K562 (cell line): Measurements from ENCODE around the gene PAQR7. TPM values are rescaled to one million over a fixed set of nuclear protein-coding genes. Genes with fewer than 3 reads are reported as not detected.

Experiments used
- ARID1B ChIP-seq: fragments of 450-650 bp; IDR thresholded peaks from 2 replicates; pipeline ENCODE4 v1.6.1; 2016; ENCODE audit warnings: antibody characterized with exemption, mild to moderate bottlenecking, inconsistent platforms
- BRD9 ChIP-seq: fragments of 450-650 bp; IDR thresholded peaks from 2 replicates; pipeline ENCODE4 v1.6.1; 2018; ENCODE audit warnings: low read depth; ENCODE audit not compliant: partially characterized antibody
- CBFA2T3 ChIP-seq: fragments of 450-650 bp; IDR thresholded peaks from 2 replicates; pipeline ENCODE4 v1.6.1; 2017
- DDX20 ChIP-seq: fragments of 450-650 bp; IDR thresholded peaks from 2 replicates; pipeline ENCODE4 v1.6.1; 2016; ENCODE audit warnings: missing genetic modification characterization, low read depth, mild to moderate bottlenecking, missing compliant biosample characterization, moderate library complexity
- FOXK2 ChIP-seq, 2 experiments: fragments of 450-650 bp; IDR thresholded peaks in 1 of 2; conservative IDR thresholded peaks in 1 of 2; 2 replicates each; pipeline ENCODE4 v1.6.1; 2016; ENCODE audit warnings: low read depth in 2 of 2, mild to moderate bottlenecking in 1 of 2
- PHF8 ChIP-seq: fragments of 200-600 bp; sonication (generic); IDR thresholded peaks from 2 replicates; pipeline ENCODE4 v1.6.1; 2012; ENCODE audit warnings: mixed run types, mild to moderate bottlenecking, inconsistent platforms, low read length, moderate library complexity, borderline replicate concordance
- RBM34 ChIP-seq: fragments of 200-400 bp; formaldehyde crosslinking; IDR thresholded peaks from 2 replicates; pipeline ENCODE4 v1.6.1; 2018; ENCODE audit warnings: low read length, borderline replicate concordance; ENCODE audit not compliant: insufficient read depth
- SMARCE1 ChIP-seq: fragments of 450-650 bp; IDR thresholded peaks from 2 replicates; pipeline ENCODE4 v1.7.1; 2016; ENCODE audit warnings: mild to moderate bottlenecking
- TAL1 ChIP-seq: fragments of 450-650 bp; IDR thresholded peaks from 2 replicates; pipeline ENCODE4 v1.6.1; 2016; ENCODE audit warnings: mild to moderate bottlenecking
- polyA plus RNA-seq, 8 experiments: library from polyadenylated mRNA; depleted of rRNA in 4 of 8; stranded (reverse) in 5 of 8; unstranded in 3 of 8; fragments of >200 nt; fragmentation: Nextera tagmentation in 2 of 8; fragmentation: Illumina TruSeq in 1 of 8; extraction: Ambion mirVana in 2 of 8; extraction: Trizol in 1 of 8; gene quantifications; 2 replicates each; pipeline versions ENCODE4 v1.2.1 to v1.2.3, GENCODE V29; 2011 to 2014; ENCODE audit warnings: inconsistent platforms in 1 of 8, missing spikeins in 1 of 8
- total RNA-seq, 7 experiments: library from RNA; depleted of rRNA in 6 of 7; stranded (reverse); fragments of >200 nt in 6 of 7; fragmentation: Illumina TruSeq in 2 of 7; extraction: Trizol in 2 of 7; gene quantifications; 2 replicates each; pipeline versions ENCODE4 v1.2.1 to v1.2.3, GENCODE V29; 2011 to 2021; ENCODE audit warnings: low replicate concordance in 1 of 7
- TF ChIP-seq, protein P1 (sequence below): sonication (generic); IDR thresholded peaks from 2 replicates; pipeline ENCODE4 v1.6.1; 2016
- TF ChIP-seq, protein P2 (sequence below): fragments of 450-650 bp; IDR thresholded peaks from 2 replicates; pipeline ENCODE4 v1.6.1; 2016; ENCODE audit warnings: antibody characterized with exemption
- TF ChIP-seq, protein P3 (sequence below): fragments of 450-650 bp; IDR thresholded peaks from 2 replicates; pipeline ENCODE4 v1.6.1; 2016; ENCODE audit warnings: low read depth

PAQR7 gene
- total and polyA plus RNA-seq, 9 of the 15 experiments (the other 6 are each of a cell fraction or from before 2014, with no cell fraction given): 1.1 to 5.2 (median 2.6) TPM

DNA sequence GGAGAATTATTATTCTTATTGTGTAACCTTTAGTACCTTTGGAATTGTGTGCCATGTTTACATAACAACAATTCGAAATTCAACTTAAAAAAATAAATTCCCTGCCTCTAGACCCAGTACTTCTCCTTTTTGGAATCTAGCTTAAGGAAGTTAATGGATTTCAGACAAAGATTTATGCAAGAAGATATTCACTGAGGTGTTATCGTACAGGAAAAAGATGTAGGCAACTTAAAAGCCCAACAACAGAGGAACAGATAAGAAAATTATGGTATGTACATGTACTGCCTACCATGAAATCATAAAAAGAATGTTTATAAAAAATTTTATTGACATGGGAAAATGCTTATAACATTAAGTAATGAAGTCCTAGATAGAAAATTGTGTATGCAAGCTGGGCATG lies 48.9 kb upstream of the PAQR7 start (continued):
- TF ChIP-seq, protein P1, sequence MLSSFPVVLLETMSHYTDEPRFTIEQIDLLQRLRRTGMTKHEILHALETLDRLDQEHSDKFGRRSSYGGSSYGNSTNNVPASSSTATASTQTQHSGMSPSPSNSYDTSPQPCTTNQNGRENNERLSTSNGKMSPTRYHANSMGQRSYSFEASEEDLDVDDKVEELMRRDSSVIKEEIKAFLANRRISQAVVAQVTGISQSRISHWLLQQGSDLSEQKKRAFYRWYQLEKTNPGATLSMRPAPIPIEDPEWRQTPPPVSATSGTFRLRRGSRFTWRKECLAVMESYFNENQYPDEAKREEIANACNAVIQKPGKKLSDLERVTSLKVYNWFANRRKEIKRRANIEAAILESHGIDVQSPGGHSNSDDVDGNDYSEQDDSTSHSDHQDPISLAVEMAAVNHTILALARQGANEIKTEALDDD: no peak
- TF ChIP-seq ARID1B (peak; percentile 74), DDX20 (tag) (no peak), TAL1 (peak; percentile 21; the same call in 1 of the 2 replicates), RBM34 (no peak), CBFA2T3 (peak; percentile 41; the same call in 1 of the 2 replicates), SMARCE1 (peak; percentile 80), FOXK2 (conservative IDR thresholded peaks at IDR 0.05 in 1 of 2, IDR thresholded peaks at IDR 0.05 in 1 of 2; ENCODE audit: low read depth in 2 of 2) (peak in 1 of 2 experiments; percentile 49; a peak in 1 of 4 replicates), PHF8 (no peak), BRD9 (no peak)
- TF ChIP-seq, protein P2, sequence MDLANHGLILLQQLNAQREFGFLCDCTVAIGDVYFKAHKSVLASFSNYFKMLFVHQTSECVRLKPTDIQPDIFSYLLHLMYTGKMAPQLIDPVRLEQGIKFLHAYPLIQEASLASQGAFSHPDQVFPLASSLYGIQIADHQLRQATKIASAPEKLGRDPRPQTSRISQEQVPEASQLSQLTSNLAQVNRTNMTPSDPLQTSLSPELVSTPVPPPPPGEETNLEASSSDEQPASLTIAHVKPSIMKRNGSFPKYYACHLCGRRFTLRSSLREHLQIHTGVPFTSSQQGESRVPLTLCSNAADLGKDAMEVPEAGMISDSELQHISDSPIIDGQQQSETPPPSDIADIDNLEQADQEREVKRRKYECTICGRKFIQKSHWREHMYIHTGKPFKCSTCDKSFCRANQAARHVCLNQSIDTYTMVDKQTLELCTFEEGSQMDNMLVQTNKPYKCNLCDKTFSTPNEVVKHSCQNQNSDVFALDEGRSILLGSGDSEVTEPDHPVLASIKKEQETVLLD: no peak
- TF ChIP-seq, protein P3, sequence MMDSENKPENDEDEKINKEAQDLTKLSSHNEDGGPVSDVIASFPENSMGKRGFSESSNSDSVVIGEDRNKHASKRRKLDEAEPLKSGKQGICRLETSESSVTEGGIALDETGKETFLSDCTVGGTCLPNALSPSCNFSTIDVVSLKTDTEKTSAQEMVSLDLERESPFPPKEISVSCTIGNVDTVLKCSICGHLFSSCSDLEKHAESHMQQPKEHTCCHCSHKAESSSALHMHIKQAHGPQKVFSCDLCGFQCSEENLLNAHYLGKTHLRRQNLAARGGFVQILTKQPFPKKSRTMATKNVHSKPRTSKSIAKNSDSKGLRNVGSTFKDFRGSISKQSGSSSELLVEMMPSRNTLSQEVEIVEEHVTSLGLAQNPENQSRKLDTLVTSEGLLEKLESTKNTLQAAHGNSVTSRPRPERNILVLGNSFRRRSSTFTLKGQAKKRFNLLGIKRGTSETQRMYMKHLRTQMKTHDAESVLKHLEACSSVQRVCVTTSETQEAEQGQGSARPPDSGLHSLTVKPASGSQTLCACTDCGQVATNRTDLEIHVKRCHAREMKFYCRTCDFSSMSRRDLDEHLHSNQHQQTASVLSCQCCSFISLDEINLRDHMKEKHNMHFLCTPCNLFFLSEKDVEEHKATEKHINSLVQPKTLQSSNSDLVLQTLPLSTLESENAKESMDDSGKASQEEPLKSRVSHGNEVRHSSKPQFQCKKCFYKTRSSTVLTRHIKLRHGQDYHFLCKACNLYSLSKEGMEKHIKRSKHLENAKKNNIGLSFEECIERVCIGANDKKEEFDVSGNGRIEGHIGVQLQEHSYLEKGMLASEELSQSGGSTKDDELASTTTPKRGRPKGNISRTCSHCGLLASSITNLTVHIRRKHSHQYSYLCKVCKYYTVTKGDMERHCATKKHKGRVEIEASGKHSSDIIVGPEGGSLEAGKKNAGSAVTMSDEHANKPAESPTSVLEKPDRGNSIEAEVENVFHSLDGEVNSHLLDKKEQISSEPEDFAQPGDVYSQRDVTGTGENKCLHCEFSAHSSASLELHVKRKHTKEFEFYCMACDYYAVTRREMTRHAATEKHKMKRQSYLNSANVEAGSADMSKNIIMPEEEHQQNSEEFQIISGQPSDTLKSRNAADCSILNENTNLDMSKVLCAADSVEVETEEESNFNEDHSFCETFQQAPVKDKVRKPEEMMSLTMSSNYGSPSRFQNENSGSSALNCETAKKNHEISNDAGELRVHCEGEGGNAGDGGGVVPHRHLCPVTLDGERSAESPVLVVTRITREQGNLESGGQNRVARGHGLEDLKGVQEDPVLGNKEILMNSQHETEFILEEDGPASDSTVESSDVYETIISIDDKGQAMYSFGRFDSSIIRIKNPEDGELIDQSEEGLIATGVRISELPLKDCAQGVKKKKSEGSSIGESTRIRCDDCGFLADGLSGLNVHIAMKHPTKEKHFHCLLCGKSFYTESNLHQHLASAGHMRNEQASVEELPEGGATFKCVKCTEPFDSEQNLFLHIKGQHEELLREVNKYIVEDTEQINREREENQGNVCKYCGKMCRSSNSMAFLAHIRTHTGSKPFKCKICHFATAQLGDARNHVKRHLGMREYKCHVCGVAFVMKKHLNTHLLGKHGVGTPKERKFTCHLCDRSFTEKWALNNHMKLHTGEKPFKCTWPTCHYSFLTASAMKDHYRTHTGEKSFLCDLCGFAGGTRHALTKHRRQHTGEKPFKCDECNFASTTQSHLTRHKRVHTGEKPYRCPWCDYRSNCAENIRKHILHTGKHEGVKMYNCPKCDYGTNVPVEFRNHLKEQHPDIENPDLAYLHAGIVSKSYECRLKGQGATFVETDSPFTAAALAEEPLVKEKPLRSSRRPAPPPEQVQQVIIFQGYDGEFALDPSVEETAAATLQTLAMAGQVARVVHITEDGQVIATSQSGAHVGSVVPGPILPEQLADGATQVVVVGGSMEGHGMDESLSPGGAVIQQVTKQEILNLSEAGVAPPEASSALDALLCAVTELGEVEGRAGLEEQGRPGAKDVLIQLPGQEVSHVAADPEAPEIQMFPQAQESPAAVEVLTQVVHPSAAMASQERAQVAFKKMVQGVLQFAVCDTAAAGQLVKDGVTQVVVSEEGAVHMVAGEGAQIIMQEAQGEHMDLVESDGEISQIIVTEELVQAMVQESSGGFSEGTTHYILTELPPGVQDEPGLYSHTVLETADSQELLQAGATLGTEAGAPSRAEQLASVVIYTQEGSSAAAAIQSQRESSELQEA: no peak
